ENCODE data around the gene GTSE1. TPM values are rescaled to one million over a fixed set of nuclear protein-coding genes. Genes with fewer than 3 reads are reported as not detected.
"Not testable (repeated sequence)": the region's sequence is repeated elsewhere in the genome, so short reads cannot be mapped to it uniquely, and the experiment has no call there.

GTSE1 gene
- total RNA-seq, 2 experiments from 2014 or later = 39.4 to 41.4 TPM

DNA sequence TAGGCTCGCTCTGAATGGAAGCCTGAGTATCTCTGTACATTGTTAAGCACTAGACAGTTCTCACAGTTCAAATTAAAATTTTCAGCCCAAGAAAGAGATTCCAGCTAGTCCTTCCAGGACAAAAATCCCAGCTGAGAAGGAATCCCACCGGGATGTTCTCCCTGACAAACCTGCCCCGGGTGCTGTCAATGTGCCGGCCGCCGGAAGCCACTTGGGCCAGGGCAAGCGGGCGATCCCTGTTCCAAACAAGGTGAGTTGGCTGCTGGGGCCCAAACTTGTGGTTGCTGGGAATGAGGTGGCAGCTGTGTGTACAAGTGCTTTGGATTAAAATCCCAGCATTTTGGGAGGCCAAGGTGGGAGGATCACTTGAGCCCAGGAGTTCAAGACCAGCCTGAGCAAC lies 15.4 kb downstream of the GTSE1 start:
- no peaks in the 10 kb centered on the region for H3K9me3 Mint-ChIP-seq
- ATAC-seq = no peak
- H3K27ac Mint-ChIP-seq = no peak overlapping the region
- intact Hi-C loops (cut with micrococcal nuclease) = no loop called here
- TF ChIP-seq CTCF (IDR thresholded peaks at IDR 0.05) = no peak
- H3K4me1 Mint-ChIP-seq (ENCODE audit: low read depth) = peaks cover 4% of the 10 kb centered on the region
- peaks cover 33% of the 10 kb centered on the region for H3K36me3 Mint-ChIP-seq (ENCODE audit: low read depth)
- no peak overlapping the region for H3K4me3 Mint-ChIP-seq
- POLR2A ChIA-PET = interaction anchor here (0.9 kb wide), 1 partner anchor 242 kb away, joined by 3 read pairs; no protein-coding TSS in a partner anchor
- no peaks in the 10 kb centered on the region for H3K27me3 Mint-ChIP-seq
- DNase-seq = no peak
- CTCF ChIA-PET = interaction anchor here (0.8 to 2.9 kb wide), 6 partner anchors 9 to 306 kb away, joined by 3 to 11 read pairs (median 4); no protein-coding TSS in a partner anchor

DNA sequence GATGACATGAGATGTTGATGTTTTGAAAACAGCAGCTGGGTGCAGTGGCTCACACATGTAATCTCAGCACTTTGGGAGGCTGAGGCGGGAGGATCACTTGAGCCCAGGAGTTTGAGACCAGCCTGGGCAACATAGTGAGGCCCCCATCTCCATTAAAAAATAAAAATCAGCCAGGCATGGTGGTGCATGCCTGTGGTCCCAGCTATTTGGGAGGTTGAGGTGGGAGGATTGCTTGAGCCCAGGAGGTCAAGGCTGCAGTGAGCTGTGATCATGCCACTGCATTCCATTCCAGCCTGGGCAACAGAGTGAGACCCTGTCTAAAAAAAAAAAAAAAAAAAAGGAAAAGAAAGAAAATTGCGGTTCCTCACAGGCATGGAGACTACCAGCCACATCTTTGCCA lies 16.2 kb downstream of the GTSE1 start:
- H3K9me3 Mint-ChIP-seq; DNase-seq; H3K27me3 Mint-ChIP-seq; ATAC-seq; H3K4me1 Mint-ChIP-seq (ENCODE audit: low read depth); H3K4me3 Mint-ChIP-seq; POLR2A ChIA-PET; H3K27ac Mint-ChIP-seq; intact Hi-C loops (cut with micrococcal nuclease): not testable (repeated sequence)
- peaks cover 37% of the 10 kb centered on the region for H3K36me3 Mint-ChIP-seq (ENCODE audit: low read depth)
- CTCF ChIA-PET = interaction anchor here (0.9 to 2.9 kb wide), 4 partner anchors 8 to 196 kb away, joined by 3 to 11 read pairs (median 4); no protein-coding TSS in a partner anchor

DNA sequence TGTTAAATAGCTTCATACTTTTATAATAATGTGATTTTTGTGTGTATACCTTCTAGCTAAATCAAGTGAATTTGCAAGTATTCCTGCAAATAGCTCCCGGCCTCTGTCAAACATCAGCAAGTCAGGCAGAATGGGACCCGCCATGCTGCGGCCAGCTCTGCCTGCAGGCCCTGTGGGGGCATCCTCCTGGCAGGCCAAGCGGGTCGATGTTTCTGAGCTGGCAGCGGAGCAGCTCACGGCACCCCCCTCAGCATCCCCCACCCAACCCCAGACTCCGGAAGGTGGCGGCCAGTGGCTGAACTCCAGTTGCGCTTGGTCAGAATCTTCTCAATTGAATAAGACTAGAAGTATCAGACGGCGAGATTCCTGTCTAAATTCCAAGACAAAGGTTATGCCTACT lies 19.3 kb downstream of the GTSE1 start:
- Mint-ChIP-seq H3K9me3 (no peaks in the 10 kb centered on the region), H3K4me1 (ENCODE audit: low read depth) (peaks cover 3% of the 10 kb centered on the region), H3K27me3 (no peaks in the 10 kb centered on the region), H3K36me3 (ENCODE audit: low read depth) (peaks cover 35% of the 10 kb centered on the region), H3K4me3 (no peak overlapping the region), H3K27ac (no peak overlapping the region)
- ATAC-seq = no peak
- TF ChIP-seq CTCF (IDR thresholded peaks at IDR 0.05) = no peak
- intact Hi-C loops (cut with micrococcal nuclease) = loop anchor here (2.0 kb wide), 1 partner anchor 193 kb away; no protein-coding TSS in a partner anchor
- CTCF ChIA-PET = interaction anchor here (0.7 to 3.1 kb wide), 6 partner anchors 21 to 322 kb away, joined by 3 to 23 read pairs (median 4); no protein-coding TSS in a partner anchor
- DNase-seq = no peak
- POLR2A ChIA-PET = no interaction called here

DNA sequence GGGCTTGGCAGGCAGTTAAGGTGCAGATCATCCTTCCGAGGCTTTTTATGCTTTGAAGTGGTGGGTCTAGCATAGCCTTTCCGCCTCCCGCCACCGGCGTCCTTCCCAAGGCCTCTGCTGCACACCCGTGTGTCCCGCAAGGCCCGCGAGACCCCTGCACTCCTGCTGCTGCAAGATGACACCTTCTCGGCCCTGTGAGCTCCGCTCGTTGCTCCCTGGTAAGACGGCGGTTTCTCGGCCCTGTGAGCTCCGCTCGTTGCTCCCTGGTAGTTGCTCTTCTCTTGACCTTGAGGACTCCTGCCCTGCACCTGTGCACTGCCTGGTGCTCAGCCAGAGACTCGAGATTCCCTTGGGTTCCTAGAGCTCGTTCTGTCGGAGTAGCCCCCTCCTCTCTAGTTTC lies 21.0 kb downstream of the GTSE1 start:
- DNase-seq = no peak
- peaks cover 32% of the 10 kb centered on the region for H3K36me3 Mint-ChIP-seq (ENCODE audit: low read depth)
- POLR2A ChIA-PET = no interaction called here
- CTCF ChIA-PET = interaction anchor here (1.0 to 2.4 kb wide), 2 partner anchors 17 to 195 kb away, joined by 3 to 8 read pairs; no protein-coding TSS in a partner anchor
- H3K27ac Mint-ChIP-seq = no peak overlapping the region
- no peak for ATAC-seq
- H3K4me1 Mint-ChIP-seq (ENCODE audit: low read depth) = no peaks in the 10 kb centered on the region
- H3K4me3 Mint-ChIP-seq = no peak overlapping the region
- intact Hi-C loops (cut with micrococcal nuclease) = no loop called here
- TF ChIP-seq CTCF (IDR thresholded peaks at IDR 0.05) = no peak
- H3K9me3 Mint-ChIP-seq = no peaks in the 10 kb centered on the region
- H3K27me3 Mint-ChIP-seq = no peaks in the 10 kb centered on the region

DNA sequence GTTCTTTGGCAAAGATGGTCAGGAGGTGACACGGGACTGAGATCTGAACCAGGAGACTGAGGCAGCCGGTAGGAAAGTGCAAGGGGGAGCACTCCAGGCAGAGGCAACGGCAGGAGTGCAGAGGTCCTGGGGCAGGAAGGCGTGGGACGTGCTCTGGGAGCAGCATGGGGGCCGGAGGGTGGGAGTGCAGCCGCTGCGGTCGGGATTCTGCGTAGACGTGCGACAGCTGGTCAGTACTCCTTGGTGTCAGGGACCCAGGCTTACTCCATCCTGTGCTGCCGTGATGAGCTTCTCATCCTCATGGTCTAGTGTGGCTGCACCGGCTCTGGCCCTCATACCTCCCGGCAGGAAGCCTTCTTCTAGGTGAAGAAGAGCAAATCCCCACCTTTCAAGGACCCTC lies 21.9 kb downstream of the GTSE1 start:
- no peak for TF ChIP-seq CTCF (IDR thresholded peaks at IDR 0.05)
- intact Hi-C loops (cut with micrococcal nuclease) = no loop called here
- no peak for DNase-seq
- no peaks in the 10 kb centered on the region for H3K9me3 Mint-ChIP-seq
- ChIA-PET CTCF (interaction anchor here (2.4 kb wide), 1 partner anchor 196 kb away, joined by 8 read pairs; no protein-coding TSS in a partner anchor), POLR2A (no interaction called here)
- no peaks in the 10 kb centered on the region for H3K4me1 Mint-ChIP-seq (ENCODE audit: low read depth)
- H3K4me3 Mint-ChIP-seq = no peak overlapping the region
- H3K27me3 Mint-ChIP-seq = no peaks in the 10 kb centered on the region
- H3K36me3 Mint-ChIP-seq (ENCODE audit: low read depth) = peaks cover 36% of the 10 kb centered on the region
- no peak for ATAC-seq
- H3K27ac Mint-ChIP-seq = no peak overlapping the region

All from activated CD8-positive, alpha-beta T cell treated with anti-CD3 and anti-CD28 coated beads for 36 hours (primary cell).